GM19099 (cell line): ENCODE results near the gene TRERF1.

Source experiments
- POLR2A ChIP-seq: IDR thresholded peaks from 3 replicates; pipeline ENCODE4 v1.6.1; 2011; ENCODE audit warnings: low read depth; ENCODE audit not compliant: insufficient read length; ENCODE audit errors: extremely low read depth

TRERF1 gene

DNA sequence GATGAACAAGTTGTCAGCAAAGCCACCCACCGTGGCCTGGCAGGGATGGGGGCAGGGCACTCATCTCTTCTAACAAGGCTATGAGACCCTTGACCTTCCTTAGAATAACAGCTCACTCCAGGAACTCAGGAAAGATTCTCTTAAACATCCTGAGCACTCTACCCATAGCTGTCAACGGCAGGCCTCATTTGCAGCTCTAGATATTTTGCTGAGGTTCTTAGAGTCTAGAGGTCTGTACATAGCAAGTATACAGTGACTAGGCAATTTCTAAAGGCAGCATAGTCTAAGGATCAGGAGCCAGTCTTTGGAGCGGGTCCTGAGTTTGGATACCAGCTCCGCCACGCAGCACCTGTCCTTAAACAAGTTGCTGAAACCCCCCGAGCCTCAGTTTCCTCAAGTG lies 11.7 kb downstream of the TRERF1 start:
- no peak for TF ChIP-seq POLR2A

DNA sequence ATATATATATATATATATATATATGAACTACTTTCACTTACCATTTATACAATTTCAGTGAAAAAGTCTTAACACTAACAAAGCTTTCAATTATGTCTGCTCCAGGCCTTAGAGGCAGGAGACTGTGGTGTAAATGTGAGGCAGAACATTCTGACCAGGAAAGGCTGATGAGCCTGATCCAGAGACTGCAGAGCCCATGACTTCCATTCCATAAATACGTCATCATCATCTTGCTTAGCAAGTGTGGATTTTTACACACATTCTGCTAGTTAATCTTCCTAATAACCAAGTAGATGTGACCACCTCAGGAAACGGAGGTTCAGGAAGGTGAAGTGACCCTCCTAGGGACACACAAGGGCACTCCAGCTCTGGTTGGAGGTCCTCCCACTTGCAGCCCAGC lies 14.9 kb downstream of the TRERF1 start:
- TF ChIP-seq POLR2A = no peak

DNA sequence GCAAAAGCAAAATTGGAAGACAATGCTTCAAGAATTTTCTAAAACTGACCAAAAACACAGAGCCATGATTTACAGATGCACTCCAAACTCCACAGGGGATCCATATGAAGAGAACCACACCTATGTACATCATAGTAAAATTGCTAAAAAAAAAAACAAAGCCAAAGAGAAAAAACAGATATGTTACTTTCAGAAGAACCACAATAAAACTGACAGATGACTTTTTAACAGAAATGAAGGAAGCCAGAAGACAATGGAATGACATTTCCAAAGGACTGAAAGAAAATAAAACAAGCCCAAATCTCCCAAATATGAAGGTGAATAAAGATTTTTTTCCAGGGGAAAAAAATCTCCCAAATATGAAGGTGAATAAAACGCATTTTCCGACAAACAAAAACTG lies 17.5 kb downstream of the TRERF1 start:
- no peak for TF ChIP-seq POLR2A

DNA sequence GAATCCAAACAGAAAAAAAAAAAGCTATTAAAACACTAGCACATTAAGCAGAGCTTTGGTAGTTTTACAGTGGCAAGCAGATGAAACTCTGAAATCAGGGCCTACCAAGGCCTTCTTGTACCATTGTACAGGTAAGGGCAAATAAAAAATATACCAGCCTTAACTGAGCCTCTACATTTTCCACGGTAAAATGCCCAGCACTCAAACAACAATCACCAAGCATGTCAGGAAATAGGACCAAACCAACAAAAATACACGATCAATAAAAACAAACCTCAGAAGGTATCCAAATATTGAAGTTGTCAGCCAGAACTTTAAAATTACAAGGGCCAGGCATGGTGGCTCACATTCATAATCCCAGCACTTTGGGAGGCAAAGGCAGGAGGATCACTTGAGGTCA lies 18.3 kb downstream of the TRERF1 start:
- TF ChIP-seq POLR2A = no peak

DNA sequence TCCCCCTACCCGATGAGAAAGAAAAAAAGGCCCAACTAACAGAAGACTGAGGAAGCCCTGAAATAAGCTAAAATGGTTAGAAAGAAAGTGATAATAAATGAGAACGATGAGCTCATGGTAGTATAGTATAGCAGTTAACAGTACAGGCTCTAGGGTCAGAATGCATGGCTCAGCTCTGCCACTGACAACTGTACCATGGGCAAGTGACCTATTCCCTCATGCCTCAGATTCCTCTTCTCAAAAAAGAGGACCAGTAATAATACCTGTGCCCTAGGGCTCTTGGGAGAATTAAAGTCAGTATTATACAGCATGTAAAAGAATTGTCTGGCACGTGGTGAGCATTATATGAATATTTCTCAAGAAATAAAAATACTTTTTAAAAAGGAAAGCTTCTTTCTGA lies 19.8 kb downstream of the TRERF1 start:
- TF ChIP-seq POLR2A = no peak

DNA sequence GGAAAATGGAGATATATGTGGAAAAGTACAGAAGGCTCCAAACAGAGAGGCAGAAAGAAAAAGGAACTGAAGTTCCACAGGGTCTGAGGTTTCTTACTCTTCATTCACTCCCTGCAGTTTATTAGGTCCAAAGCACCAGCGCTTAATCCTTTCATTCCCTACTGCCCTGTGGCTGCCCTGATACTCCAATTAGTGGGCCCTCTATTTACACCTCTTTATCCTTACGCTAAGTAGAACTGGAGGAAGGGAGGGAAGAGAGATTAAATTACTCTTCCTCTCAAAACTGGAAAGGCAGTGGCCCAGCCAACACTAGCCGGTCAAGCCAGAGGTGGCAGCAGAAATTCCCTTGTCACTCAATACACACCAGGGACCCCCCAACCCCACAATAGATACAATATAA lies 20.4 kb downstream of the TRERF1 start:
- no peak for TF ChIP-seq POLR2A

DNA sequence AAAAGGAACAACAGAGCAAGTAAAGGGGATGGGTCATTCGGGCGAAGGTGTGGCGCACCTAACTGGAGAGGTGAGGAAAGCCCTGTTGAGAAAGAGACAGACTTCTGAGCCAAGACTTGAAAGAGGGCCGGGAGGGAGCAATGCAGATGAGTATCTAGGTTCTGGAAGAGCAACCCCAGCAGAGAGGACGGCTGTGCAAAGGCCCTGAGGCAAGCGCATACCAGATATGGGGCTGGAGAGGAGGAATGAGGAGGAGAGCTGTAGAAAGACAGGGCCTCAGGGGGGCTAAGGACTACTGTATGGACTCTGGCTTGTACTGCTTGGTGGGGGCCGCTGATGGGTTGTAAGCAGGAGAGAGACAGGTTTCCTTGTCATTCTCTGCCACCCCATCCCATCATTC lies 21.9 kb downstream of the TRERF1 start:
- TF ChIP-seq POLR2A = no peak

DNA sequence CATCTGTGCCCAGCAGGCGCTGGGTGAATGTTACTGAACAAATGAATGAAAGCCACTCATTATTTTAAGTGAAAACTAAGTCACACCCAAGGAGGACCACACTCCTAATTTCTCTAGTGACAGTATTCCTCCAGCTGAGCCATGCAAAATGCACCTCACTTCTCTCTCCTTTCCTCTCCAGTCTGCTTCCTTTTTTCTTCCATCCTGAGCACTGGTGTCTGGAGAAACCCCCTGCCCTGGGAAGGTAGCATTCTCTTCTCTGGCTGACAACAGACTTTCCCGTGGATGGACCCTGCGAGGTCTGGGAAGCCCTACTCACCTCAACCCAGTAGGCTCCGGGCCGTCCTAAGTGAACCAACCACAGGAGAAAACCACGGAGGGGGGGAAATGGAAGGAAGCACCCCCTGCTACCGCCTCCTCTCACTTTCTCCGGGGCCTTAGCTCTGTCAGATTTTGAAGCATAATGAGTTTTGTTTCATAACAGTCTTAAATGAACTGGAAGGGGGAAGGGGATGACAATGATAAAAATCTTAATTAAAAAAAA lies 22.6 kb downstream of the TRERF1 start:
- TF ChIP-seq POLR2A = no peak

DNA sequence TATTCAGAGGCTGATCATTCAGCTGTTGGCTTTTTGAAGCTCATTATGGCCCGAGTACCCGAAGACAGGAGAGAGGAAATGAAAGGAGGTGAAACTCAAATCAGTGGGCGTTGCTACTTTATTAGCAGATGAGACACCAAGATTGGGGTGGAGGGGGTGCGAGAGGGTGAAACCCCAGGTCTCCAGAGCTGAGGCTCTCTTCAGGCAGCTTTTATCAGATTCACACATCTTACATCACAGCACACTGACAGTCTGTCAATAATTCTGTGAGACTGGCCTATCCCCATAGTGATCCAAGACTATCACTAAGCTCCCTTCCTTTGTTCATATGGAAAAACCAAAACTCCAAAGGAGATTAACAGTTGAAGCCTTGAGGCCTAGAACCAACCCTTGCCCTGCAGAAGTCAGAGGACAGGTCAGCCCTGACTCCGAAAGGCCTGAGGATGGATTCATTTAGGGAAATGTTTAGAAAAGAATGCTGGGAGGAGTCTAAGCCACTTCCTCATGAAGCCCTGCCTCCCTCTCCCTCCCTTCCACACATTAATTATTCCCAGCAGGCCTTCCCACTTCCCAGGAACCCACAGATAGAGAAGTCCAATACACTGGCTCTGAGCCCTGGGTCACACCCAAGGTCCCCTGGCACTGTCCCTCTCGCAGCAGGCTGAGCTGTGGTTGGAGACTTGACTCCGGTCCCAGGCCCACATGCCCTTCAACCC lies 23.2 kb downstream of the TRERF1 start:
- TF ChIP-seq POLR2A = no peak

DNA sequence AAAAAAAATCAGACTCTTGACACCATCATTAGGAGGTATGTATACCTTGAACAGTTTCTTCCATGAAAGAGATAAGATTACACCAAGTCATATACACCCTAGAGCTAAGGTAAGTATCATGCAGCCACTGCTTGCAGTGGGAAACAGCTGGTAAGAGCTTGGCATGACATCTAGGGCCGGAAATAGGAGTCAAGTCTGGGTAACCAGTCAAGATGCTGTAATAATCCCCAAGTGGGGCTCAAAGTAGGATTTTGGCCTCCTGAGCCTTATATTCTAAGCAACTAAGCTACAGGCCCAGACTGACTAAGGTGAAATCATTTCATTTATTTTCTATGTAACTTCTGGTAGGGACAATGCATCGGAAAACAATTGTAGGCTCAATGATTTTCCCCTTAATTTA lies 23.9 kb downstream of the TRERF1 start:
- no peak for TF ChIP-seq POLR2A

DNA sequence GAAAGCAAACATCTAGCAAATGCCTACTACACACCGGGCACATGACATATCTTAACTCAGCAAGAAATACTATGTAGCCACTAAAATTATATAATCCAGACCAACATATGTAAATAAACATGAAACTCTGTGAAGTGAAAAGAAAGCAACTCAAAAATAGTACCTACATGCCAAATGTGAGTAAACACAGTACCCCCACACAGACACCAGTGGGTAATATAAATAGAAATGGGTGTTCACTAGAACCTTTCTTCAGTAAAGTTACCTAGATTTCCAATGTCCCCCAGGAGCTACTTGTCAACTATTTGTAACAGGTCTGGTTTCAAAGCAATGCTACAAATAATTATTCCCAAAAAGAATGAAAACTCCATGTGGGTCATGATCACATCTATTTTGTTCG lies 25.5 kb downstream of the TRERF1 start:
- TF ChIP-seq POLR2A = no peak

DNA sequence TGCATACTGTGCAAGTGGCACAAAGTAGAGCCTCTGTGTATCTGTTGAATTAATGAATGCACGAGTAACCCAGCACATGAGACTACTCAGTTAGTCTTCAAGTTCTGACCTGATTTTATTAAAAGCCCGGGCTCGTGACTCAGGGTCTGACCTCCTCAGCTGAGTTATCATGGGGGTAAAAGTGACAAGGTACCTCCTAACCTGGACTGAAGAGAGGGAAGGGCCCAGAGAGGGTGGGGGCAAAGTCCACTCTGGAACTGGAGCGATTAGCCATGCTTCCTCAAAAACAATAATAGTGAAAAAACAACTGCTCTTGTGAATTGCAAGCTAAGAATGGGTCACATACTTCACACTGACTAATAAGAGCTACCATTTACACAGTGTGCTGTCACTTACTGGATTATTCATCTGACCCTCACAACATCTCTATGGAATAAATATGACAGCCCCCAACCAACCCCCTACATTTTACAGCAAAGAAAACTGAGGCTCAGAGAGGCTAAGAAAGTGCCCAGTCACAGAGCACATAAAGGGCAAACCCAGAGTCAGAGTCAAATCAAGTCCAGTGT lies 26.7 kb downstream of the TRERF1 start:
- TF ChIP-seq POLR2A = no peak

DNA sequence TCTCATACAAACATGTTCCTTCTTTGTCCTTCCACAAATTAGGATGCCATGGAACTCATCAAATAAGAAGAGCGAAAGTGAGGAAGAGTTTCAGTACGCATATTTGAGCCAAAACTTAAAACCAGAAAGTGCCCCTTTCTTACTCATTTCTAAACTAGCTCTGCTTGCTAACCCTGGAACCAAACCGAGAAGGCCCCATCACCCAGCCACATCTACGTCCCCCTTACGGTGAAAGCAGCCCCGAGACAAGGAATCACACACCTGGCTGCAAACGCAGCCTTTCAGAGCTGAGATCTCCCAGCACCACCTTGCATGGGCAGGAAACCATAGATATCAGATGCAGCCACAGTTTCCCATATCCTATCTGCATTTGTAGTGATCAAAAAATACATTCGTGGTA lies 28.5 kb downstream of the TRERF1 start:
- no peak for TF ChIP-seq POLR2A

DNA sequence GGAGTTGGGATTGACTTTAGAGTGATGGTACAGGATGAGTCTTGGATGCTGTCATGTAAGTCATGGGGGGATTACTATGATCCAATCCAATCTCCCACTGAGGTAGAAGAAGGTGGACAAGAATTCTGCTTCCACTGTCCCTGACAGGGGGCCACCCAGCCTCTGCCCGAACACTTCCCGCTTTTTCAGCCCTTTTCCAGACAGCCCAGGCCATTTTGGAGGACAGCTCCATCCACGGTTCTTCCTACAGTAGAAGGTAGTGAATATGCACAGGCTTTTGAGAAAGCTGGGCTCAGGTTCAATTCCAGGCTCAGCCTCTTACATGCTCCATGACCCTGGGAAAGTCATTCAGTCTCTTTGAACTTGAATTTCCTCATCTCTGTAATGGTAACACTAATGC lies 31.0 kb downstream of the TRERF1 start:
- TF ChIP-seq POLR2A = no peak

DNA sequence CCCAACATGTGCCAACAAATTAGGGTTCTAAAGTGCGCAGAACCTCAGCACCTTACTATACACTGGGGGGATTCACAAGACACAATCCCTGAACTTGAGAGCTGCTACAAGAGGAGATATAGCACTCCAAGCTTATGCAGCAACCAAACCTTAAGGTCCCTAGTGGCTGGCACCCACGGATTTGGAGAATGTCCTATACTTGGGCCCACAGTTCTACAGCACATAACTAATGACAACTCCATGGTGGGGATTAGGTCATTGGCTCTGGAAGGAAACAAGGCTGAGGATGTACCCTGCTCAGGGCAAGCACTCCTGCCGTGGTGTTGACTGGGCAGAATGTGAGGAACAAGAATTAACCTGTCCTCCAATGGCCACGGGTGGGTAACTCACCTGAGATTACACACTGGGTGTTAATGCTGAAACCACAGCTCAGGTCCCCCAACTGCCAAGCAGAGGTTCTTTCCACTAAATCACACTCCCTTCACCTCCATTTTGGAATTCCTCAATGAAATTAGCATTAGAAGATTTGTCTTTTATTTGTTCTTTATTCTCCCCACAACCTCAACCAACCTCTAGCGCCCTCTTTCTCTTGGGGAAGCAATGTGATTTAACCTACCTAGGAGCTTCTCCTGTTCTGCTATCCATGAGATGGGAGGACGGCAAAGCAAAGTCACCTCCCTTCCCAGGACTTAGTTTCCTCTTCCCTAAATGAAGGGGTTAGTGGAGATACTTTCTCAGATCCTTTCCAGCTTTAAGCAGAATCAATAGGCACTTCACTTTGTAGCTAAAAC lies 32.0 kb downstream of the TRERF1 start:
- no peak for TF ChIP-seq POLR2A

DNA sequence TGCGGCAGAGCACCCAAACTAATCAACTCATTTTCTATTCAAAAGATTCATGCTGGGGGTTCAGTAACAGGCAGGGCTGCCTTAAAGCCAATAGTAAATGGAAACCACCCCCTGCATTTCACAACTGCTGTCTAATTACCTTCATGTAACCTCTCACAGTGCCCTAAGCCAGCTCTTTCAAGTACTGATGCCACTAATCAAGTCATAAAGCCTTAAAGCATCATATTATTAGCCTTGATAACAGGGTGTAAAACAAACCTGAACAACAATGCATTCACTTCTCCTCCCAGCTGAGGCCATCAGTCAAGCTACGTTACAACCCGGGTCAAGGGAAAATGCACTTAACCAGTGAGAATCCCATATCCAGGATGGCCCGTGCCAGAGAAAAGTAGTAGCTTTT lies 33.0 kb downstream of the TRERF1 start:
- no peak for TF ChIP-seq POLR2A
